SK-N-SH (cell line): ENCODE results near the gene SMARCA2. TPM values are rescaled to one million over a fixed set of nuclear protein-coding genes. Genes with fewer than 3 reads are reported as not detected.

Experiments
- CTCF ChIA-PET: fragments of 300-600, 350-600 bp; formaldehyde crosslinking; extraction: SDS; loops from one replicate; lab custom pipeline; 2021; lab: Yijun Ruan, JAX
- POLR2A ChIA-PET: fragments of 350-600 bp; sonication (Branson Sonifier 250); formaldehyde crosslinking; extraction: SDS; loops from one replicate; lab custom pipeline; 2020; ENCODE audit warnings: antibody characterized with exemption, inconsistent platforms; lab: Yijun Ruan, JAX
- DNase-seq: peaks from one replicate; pipeline ENCODE4 v3.0.0; 2012
- H2AFZ ChIP-seq: fragments of 200-600 bp; sonication (generic); 2 replicates; pipeline ENCODE4 v1.8.1; 2016; ENCODE audit warnings: antibody characterized with exemption, mild to moderate bottlenecking, low read depth
- H3F3A ChIP-seq: fragments of 200-600 bp; sonication (generic); replicated peaks from 2 replicates; pipeline ENCODE3; 2016; ENCODE audit warnings: antibody characterized with exemption, mild to moderate bottlenecking; ENCODE audit not compliant: insufficient read depth
- H3K27ac ChIP-seq, 2 experiments: fragments of 200-500 bp in 1 of 2; fragments of 200-600 bp in 1 of 2; sonication (Bioruptor generic) in 1 of 2; sonication (generic), shearing (Covaris generic) in 1 of 2; 2 replicates each; pipeline versions ENCODE4 v1.5.1 to v1.6.1; 2014 to 2016; ENCODE audit warnings: low read depth in 2 of 2, inconsistent platforms in 1 of 2, low read length in 1 of 2, mild to moderate bottlenecking in 1 of 2, mixed read lengths in 1 of 2
- H3K27me3 ChIP-seq: fragments of 200-600 bp; sonication (generic), shearing (Covaris generic); 2 replicates; pipeline ENCODE4 v1.6.1; 2016; ENCODE audit warnings: mixed run types; ENCODE audit not compliant: insufficient read depth
- H3K36me3 ChIP-seq, 2 experiments: fragments of 200-500 bp in 1 of 2; fragments of 200-600 bp in 1 of 2; sonication (Bioruptor generic) in 1 of 2; sonication (generic) in 1 of 2; replicated peaks in 1 of 2; 2 replicates each; pipeline versions ENCODE3 to v1.5.1; 2014 to 2016; ENCODE audit warnings: low read length in 1 of 2, mild to moderate bottlenecking in 1 of 2; ENCODE audit not compliant: insufficient read depth in 2 of 2, control insufficient read depth in 1 of 2
- H3K4me1 ChIP-seq, 2 experiments: fragments of 200-500 bp in 1 of 2; fragments of 200-600 bp in 1 of 2; sonication (Bioruptor generic) in 1 of 2; sonication (generic), shearing (Covaris generic) in 1 of 2; 2 replicates each; pipeline versions ENCODE4 v1.5.1 to v1.6.1; 2014 to 2016; ENCODE audit warnings: low read depth in 1 of 2, low read length in 1 of 2, mixed run types in 1 of 2; ENCODE audit not compliant: insufficient read depth in 2 of 2, control insufficient read depth in 1 of 2
- H3K4me2 ChIP-seq: fragments of 200-600 bp; sonication (generic), shearing (Covaris generic); 2 replicates; pipeline ENCODE4 v1.6.1; 2017; ENCODE audit warnings: mixed run types
- H3K4me3 ChIP-seq, 2 experiments: fragments of 200-500 bp in 1 of 2; fragments of 200-600 bp in 1 of 2; sonication (Bioruptor generic) in 1 of 2; sonication (generic), shearing (Covaris generic) in 1 of 2; 2 replicates each; pipeline versions ENCODE4 v1.5.1 to v1.8.1; 2014 to 2016; ENCODE audit warnings: low read depth in 2 of 2, inconsistent platforms in 1 of 2, low read length in 1 of 2, mild to moderate bottlenecking in 1 of 2, mixed read lengths in 1 of 2, moderate library complexity in 1 of 2
- H3K79me2 ChIP-seq: fragments of 200-600 bp; sonication (generic); 2 replicates; pipeline ENCODE4 v1.8.1; 2017; ENCODE audit warnings: mild to moderate bottlenecking; ENCODE audit not compliant: insufficient read depth
- H3K9ac ChIP-seq: fragments of 200-600 bp; sonication (generic); 2 replicates; pipeline ENCODE4 v1.6.1; 2017; ENCODE audit warnings: mixed run types
- H3K9me2 ChIP-seq: fragments of 200-600 bp; sonication (generic); 2 replicates; pipeline ENCODE4 v1.6.1; 2017; ENCODE audit warnings: mixed run types
- H3K9me3 ChIP-seq: fragments of 200-600 bp; sonication (generic); 2 replicates; pipeline ENCODE4 v1.6.1; 2017; ENCODE audit warnings: mixed run types, mild to moderate bottlenecking, moderate library complexity
- H4K20me1 ChIP-seq: fragments of 200-600 bp; sonication (generic); 2 replicates; pipeline ENCODE4 v1.6.1; 2017; ENCODE audit warnings: mild to moderate bottlenecking, mixed run types; ENCODE audit not compliant: insufficient read depth
- EZH2phosphoT487 ChIP-seq: fragments of 200-600 bp; sonication (generic); IDR thresholded peaks from 2 replicates; pipeline ENCODE4 v1.6.1; 2017; ENCODE audit warnings: low read depth, mixed run types, mild to moderate bottlenecking, antibody characterized with exemption, moderate library complexity, borderline replicate concordance
- FOSL2 ChIP-seq: IDR thresholded peaks from 2 replicates; pipeline ENCODE4 v1.4.0; 2012; ENCODE audit warnings: low read depth, mild to moderate bottlenecking, moderate library complexity, borderline replicate concordance
- GABPA ChIP-seq: IDR thresholded peaks from 2 replicates; pipeline ENCODE4 v1.4.0; 2012; ENCODE audit warnings: low read depth, mild to moderate bottlenecking
- GATA2 ChIP-seq: sonication (generic); formaldehyde crosslinking; IDR thresholded peaks from 2 replicates; pipeline ENCODE4 v1.5.0; 2020; ENCODE audit warnings: mild to moderate bottlenecking, missing genetic modification reagents
- IRF3 ChIP-seq: fragments of 150-350 bp; IDR thresholded peaks from 2 replicates; pipeline ENCODE4 v1.6.1; 2016; ENCODE audit warnings: mild to moderate bottlenecking, low read depth, low read length
- JUND ChIP-seq: IDR thresholded peaks from 2 replicates; pipeline ENCODE4 v1.4.0; 2012
- MAX ChIP-seq: IDR thresholded peaks from 2 replicates; pipeline ENCODE4 v1.4.0; 2012; ENCODE audit warnings: low read depth
- MEF2A ChIP-seq: IDR thresholded peaks from 2 replicates; pipeline ENCODE4 v1.4.0; 2012; ENCODE audit warnings: low read depth, borderline replicate concordance
- NFIC ChIP-seq: IDR thresholded peaks from 2 replicates; pipeline ENCODE4 v1.4.0; 2012; ENCODE audit warnings: borderline replicate concordance
- PBX3 ChIP-seq: IDR thresholded peaks from 2 replicates; pipeline ENCODE4; 2012
- RAD21 ChIP-seq: IDR thresholded peaks from 2 replicates; pipeline ENCODE4 v1.6.1; 2012; ENCODE audit warnings: mild to moderate bottlenecking, low read length
- SIN3A ChIP-seq: IDR thresholded peaks from 2 replicates; pipeline ENCODE4 v1.6.1; 2012; ENCODE audit warnings: low read depth, mild to moderate bottlenecking, low read length, moderate library complexity, borderline replicate concordance
- TAF1 ChIP-seq: IDR thresholded peaks from 2 replicates; pipeline ENCODE4 v1.6.1; 2012; ENCODE audit warnings: low read depth, mild to moderate bottlenecking, low read length, moderate library complexity, borderline replicate concordance
- USF1 ChIP-seq: IDR thresholded peaks from 2 replicates; pipeline ENCODE4 v1.4.0; 2012; ENCODE audit warnings: low read depth, borderline replicate concordance
- WGBS: methylation state at CpG from one replicate; pipeline ENCODE4 v1.1.6; 2017; ENCODE audit warnings: low lambda C conversion rate; 5-methylcytosine and 5-hydroxymethylcytosine counted together
- polyA plus RNA-seq, 3 experiments: library from polyadenylated mRNA; depleted of rRNA; stranded (reverse); fragments of >200 nt; gene quantifications; 2 replicates each; pipeline ENCODE4 v1.2.3, GENCODE V29; 2012
- TF ChIP-seq, protein P1 (sequence below): fragments of 200-600 bp; sonication (generic); IDR thresholded peaks from 2 replicates; pipeline ENCODE4 v1.6.1; 2017; ENCODE audit warnings: antibody characterized with exemption, mild to moderate bottlenecking, moderate library complexity

SMARCA2 gene
- polyA plus RNA-seq, 1 of the 3 experiments (the other 2 are of a cell fraction) = 17.4 TPM

DNA sequence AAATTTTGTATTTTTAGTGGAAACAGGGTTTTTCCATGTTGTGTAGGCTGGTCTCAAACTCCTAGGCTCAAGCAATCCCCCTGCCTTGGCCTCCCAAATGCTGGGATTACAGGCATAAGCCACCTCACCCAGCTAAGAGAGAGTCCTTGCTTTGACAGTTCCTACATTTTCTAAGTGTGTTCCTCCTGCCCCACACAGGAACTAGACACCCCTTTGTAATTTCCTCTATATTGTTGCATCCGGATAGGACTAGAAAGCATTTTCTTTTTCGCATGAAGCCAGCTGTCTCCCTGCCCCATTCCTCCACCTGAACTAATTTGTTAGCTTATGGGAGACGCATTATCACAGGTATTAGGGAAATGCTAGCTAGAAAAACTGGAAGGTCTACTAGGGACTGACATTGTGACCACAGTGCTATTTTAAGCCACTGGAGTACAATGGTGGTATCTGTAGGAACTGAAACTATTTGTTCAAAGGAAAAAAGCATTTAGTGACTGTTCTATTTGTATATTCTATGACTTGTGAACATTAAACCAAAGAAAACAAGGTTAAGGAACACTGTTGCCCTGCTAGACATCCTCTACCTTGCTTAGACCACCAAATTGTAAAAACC lies 214.1 kb downstream of the SMARCA2 start:
- no peak for TF ChIP-seq NFIC
- Histone ChIP-seq H3K4me1 (peaks cover 0 to 9% of the 10 kb centered on the region in 2 experiments; a peak in 2 of 4 replicates), H3K9me2 (no peaks in the 10 kb centered on the region), H3K27me3 (no peaks in the 10 kb centered on the region), H3K4me2 (no peak overlapping the region), H3F3A (no peaks in the 10 kb centered on the region), H3K27ac (no peak overlapping the region), H3K9me3 (no peaks in the 10 kb centered on the region), H3K36me3 (no peaks in the 10 kb centered on the region), H3K4me3 (no peak overlapping the region), H3K9ac (no peak overlapping the region), H4K20me1 (no peaks in the 10 kb centered on the region), H3K79me2 (no peaks in the 10 kb centered on the region), H2AFZ (no peak overlapping the region)
- WGBS = 90% methylated on average over 3 of the region's 3 CpGs
- ChIA-PET CTCF (interaction anchor here (1.1 to 1.7 kb wide), 2 partner anchors 96 to 499 kb away, joined by 4 to 6 read pairs; no protein-coding TSS in a partner anchor), POLR2A (no interaction called here)
- DNase-seq = no peak

DNA sequence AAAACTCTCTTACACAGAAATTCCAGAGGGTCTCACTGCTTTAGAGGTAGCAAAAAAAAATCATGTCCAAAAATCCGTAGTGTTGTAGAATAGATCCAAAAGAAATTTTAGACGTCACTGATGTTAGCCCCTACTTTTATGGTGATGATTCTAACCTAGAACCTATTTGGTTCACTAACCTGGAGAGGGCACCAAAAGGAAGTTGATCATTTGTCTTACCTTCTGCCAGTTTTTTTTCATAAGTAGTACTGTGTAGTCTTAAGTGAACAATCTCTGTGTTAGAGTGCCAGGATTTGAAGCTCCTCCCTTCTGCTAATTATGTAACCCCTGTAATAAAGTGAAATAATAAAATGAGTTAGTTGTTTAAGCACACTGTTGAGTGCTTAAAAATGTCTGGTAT lies 215.2 kb downstream of the SMARCA2 start:
- Histone ChIP-seq H3F3A (no peaks in the 10 kb centered on the region), H3K9me3 (no peaks in the 10 kb centered on the region), H3K4me2 (no peak overlapping the region), H3K79me2 (no peaks in the 10 kb centered on the region), H3K4me3 (no peak overlapping the region), H3K27me3 (no peaks in the 10 kb centered on the region), H3K4me1 (peaks cover 0 to 21% of the 10 kb centered on the region in 2 experiments; a peak in 2 of 4 replicates), H3K27ac (no peak overlapping the region), H3K9ac (no peak overlapping the region), H3K36me3 (no peaks in the 10 kb centered on the region), H4K20me1 (no peaks in the 10 kb centered on the region), H2AFZ (no peak overlapping the region), H3K9me2 (no peaks in the 10 kb centered on the region)
- WGBS = 65% methylated on average over 2 of the region's 2 CpGs
- DNase-seq = no peak
- POLR2A ChIA-PET = no interaction called here
- TF ChIP-seq PBX3 (no peak), SIN3A (no peak), GABPA (no peak), MEF2A (no peak), MAX (no peak), USF1 (no peak), EZH2phosphoT487 (no peak), TAF1 (no peak), IRF3 (no peak), RAD21 (no peak), GATA2 (CRISPR knock-in tag) (no peak), JUND (no peak), FOSL2 (no peak)
- TF ChIP-seq, protein P1, sequence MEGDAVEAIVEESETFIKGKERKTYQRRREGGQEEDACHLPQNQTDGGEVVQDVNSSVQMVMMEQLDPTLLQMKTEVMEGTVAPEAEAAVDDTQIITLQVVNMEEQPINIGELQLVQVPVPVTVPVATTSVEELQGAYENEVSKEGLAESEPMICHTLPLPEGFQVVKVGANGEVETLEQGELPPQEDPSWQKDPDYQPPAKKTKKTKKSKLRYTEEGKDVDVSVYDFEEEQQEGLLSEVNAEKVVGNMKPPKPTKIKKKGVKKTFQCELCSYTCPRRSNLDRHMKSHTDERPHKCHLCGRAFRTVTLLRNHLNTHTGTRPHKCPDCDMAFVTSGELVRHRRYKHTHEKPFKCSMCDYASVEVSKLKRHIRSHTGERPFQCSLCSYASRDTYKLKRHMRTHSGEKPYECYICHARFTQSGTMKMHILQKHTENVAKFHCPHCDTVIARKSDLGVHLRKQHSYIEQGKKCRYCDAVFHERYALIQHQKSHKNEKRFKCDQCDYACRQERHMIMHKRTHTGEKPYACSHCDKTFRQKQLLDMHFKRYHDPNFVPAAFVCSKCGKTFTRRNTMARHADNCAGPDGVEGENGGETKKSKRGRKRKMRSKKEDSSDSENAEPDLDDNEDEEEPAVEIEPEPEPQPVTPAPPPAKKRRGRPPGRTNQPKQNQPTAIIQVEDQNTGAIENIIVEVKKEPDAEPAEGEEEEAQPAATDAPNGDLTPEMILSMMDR = no peak
- TF ChIP-seq, all 33 proteins: peak for 0
- CTCF ChIA-PET = interaction anchor here (1.2 to 1.7 kb wide), 2 partner anchors 259 to 498 kb away, joined by 3 to 6 read pairs; no protein-coding TSS in a partner anchor
